ENCODE measurements around the gene CRY1.

GRCh38 chr12:106964526-106964925 lies 128.8 kb downstream of the CRY1 start:
- TF ChIP-seq CTCF (IDR thresholded peaks at IDR 0.05) (no peak), POLR2A (IDR thresholded peaks at IDR 0.05) (no peak)

Measured in stomach (tissue), 4 donors.